ENCODE results near the gene MTARC2.

GRCh38 chr1:220810179-220810653 lies 62.1 kb downstream of the MTARC2 start:
- TF ChIP-seq CTCF (conservative IDR thresholded peaks at IDR 0.05) (peak; percentile 81), ZFX (IDR thresholded peaks at IDR 0.05) (no peak)

Data from C4-2B (cell line).